Type B pancreatic cell (in vitro differentiated cells): ENCODE data around the gene PNPLA6. TPM values are rescaled to one million over a fixed set of nuclear protein-coding genes. Genes with fewer than 3 reads are reported as not detected.

Source experiments
- DNase-seq: peaks from one replicate; pipeline ENCODE4 v3.0.0; 2021; ENCODE audit warnings: mixed read lengths; ENCODE audit not compliant: unreplicated experiment; ENCODE audit errors: extremely low spot score
- H3K27ac Mint-ChIP-seq: 2 replicates; pipeline ENCODE4 v1.8.0; 2021; ENCODE audit warnings: mild to moderate bottlenecking, mixed read lengths
- H3K27me3 Mint-ChIP-seq: 2 replicates; pipeline ENCODE4 v1.8.0; 2021; ENCODE audit warnings: mixed read lengths
- H3K36me3 Mint-ChIP-seq: 2 replicates; pipeline ENCODE4 v1.8.0; 2021; ENCODE audit warnings: mixed read lengths
- H3K4me1 Mint-ChIP-seq: one replicate; pipeline ENCODE4 v1.8.0; 2021; ENCODE audit warnings: mixed read lengths; ENCODE audit not compliant: unreplicated experiment
- H3K4me3 Mint-ChIP-seq: 2 replicates; pipeline ENCODE4 v1.8.0; 2021; ENCODE audit warnings: mild to moderate bottlenecking, mixed read lengths
- H3K9me3 Mint-ChIP-seq: 2 replicates; pipeline ENCODE4 v1.8.0; 2021; ENCODE audit warnings: mixed read lengths
- total RNA-seq: library from RNA; stranded (reverse); gene quantifications from 2 replicates; pipeline ENCODE4 v1.2.1, GENCODE V29; 2021; ENCODE audit warnings: low replicate concordance
- TF ChIP-seq, protein P1 (sequence below): fragments of 200-600 bp; sonication (generic); conservative IDR thresholded peaks from 2 replicates; pipeline ENCODE4 v1.5.0; 2021; ENCODE audit warnings: antibody characterized with exemption, mild to moderate bottlenecking

PNPLA6 gene
- total RNA-seq, 1 donor from 2014 or later: 84.3 TPM

DNA sequence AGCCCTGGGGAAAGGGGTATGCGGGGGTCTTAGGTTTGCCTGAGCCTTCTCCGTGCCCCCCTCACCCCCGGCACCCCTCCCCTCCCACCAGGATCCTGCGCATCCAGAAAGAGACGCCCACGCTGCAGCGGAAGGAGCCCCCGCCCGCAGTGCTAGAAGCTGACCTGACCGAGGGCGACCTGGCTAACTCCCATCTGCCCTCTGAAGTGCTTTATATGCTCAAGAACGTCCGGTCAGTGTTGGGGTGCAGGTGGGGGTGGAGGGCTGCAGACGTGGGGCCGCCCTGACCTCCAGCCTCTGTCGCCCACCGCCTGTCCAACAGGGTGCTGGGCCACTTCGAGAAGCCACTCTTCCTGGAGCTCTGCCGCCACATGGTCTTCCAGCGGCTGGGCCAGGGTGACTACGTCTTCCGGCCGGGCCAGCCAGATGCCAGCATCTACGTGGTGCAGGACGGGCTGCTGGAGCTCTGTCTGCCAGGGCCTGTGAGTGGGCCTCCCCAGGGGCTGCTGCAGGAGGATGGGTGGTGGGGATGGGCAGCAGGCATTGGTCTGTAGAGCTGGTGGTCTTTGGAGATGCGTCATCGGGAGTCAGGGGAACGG lies 4.4 kb downstream of the PNPLA6 start:
- TF ChIP-seq, protein P1, sequence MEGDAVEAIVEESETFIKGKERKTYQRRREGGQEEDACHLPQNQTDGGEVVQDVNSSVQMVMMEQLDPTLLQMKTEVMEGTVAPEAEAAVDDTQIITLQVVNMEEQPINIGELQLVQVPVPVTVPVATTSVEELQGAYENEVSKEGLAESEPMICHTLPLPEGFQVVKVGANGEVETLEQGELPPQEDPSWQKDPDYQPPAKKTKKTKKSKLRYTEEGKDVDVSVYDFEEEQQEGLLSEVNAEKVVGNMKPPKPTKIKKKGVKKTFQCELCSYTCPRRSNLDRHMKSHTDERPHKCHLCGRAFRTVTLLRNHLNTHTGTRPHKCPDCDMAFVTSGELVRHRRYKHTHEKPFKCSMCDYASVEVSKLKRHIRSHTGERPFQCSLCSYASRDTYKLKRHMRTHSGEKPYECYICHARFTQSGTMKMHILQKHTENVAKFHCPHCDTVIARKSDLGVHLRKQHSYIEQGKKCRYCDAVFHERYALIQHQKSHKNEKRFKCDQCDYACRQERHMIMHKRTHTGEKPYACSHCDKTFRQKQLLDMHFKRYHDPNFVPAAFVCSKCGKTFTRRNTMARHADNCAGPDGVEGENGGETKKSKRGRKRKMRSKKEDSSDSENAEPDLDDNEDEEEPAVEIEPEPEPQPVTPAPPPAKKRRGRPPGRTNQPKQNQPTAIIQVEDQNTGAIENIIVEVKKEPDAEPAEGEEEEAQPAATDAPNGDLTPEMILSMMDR: no peak
- DNase-seq: no peak
- Mint-ChIP-seq H3K27me3 (no peaks in the 10 kb centered on the region), H3K27ac (no peak overlapping the region), H3K36me3 (peaks cover 3% of the 10 kb centered on the region), H3K4me1 (peaks cover 4% of the 10 kb centered on the region), H3K4me3 (no peak overlapping the region), H3K9me3 (no peaks in the 10 kb centered on the region)

- Mint-ChIP-seq H3K4me3 (no peak overlapping the region), H3K27ac (no peak overlapping the region), H3K27me3 (no peaks in the 10 kb centered on the region), H3K9me3 (no peaks in the 10 kb centered on the region), H3K36me3 (peaks cover 5% of the 10 kb centered on the region), H3K4me1 (peaks cover 4% of the 10 kb centered on the region)
- no peak for DNase-seq
- TF ChIP-seq, protein P1: no peak
Measured at GRCh38 chr19:7540761-7541474, 5.4 kb downstream of the PNPLA6 start.

- Mint-ChIP-seq H3K4me3 (no peak overlapping the region), H3K9me3 (no peaks in the 10 kb centered on the region), H3K27me3 (no peaks in the 10 kb centered on the region), H3K4me1 (peaks cover under 1% of the 10 kb centered on the region), H3K36me3 (peaks cover 7% of the 10 kb centered on the region), H3K27ac (no peak overlapping the region)
- TF ChIP-seq, protein P1: no peak
- no peak for DNase-seq
Measured at GRCh38 chr19:7541475-7541824, 5.9 kb downstream of the PNPLA6 start.

DNA sequence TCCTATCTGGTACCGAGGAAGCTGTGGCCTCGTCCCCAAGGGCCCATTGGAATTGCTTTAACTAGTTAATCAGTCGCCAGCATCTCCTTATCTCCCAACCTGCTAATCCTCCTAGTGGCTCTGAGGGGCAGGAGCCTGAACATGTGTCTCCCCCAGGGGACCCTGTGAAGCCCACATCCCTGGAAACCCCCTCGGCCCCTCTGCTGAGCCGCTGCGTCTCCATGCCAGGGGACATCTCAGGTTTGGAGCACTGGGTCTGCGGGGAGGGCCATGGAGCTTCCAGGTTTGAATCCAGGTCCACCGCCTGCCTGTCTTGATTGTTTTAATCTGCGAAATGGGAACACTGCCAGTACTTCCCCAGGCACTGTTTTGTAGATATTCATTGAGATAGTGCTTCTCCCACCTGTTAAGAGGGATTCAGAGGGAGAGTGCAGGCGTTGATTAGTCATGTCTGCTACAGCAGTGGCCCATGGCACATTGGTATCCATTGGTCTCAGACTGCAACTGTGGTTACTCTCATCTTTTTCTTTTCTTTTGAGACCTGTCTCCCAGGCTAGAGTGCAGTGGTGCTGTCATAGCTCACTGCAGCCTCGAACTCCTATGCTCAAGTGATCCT lies 6.4 kb downstream of the PNPLA6 start:
- H3K36me3 Mint-ChIP-seq: peaks cover 7% of the 10 kb centered on the region
- no peak overlapping the region for H3K4me3 Mint-ChIP-seq
- H3K4me1 Mint-ChIP-seq: no peaks in the 10 kb centered on the region
- TF ChIP-seq, protein P1: no peak
- H3K27ac Mint-ChIP-seq: no peak overlapping the region
- no peaks in the 10 kb centered on the region for H3K9me3 Mint-ChIP-seq
- H3K27me3 Mint-ChIP-seq: no peaks in the 10 kb centered on the region
- DNase-seq: no peak

DNA sequence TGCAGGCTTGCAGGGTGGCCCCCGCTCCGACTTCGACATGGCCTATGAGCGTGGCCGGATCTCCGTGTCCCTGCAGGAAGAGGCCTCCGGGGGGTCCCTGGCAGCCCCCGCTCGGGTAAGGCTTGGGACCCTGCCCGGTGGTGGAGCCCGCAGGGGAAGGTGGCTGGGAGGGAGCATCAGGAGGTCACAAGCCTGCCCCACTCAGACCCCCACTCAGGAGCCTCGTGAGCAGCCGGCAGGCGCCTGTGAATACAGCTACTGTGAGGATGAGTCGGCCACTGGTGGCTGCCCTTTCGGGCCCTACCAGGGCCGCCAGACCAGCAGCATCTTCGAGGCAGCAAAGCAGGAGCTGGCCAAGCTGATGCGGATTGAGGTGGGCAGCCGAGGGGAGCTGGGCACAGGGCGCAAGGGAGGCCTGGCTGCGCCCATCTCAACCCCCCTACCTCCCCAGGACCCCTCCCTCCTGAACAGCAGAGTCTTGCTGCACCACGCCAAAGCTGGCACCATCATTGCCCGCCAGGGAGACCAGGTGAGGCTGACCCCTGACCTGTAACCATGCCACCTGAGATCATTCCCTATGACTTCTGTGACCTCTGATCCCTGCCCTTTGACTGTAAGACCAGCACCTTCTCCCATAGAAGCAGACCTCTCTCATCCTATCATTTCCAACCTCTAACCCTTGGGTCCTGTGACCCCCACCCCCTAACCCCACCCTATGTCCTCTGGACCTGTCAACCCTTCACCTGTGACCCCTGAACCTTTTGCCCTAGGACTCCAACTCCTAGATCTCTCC lies 7.2 kb downstream of the PNPLA6 start:
- no peak for DNase-seq
- Mint-ChIP-seq H3K4me1 (no peaks in the 10 kb centered on the region), H3K27ac (no peak overlapping the region), H3K9me3 (no peaks in the 10 kb centered on the region), H3K4me3 (no peak overlapping the region), H3K27me3 (no peaks in the 10 kb centered on the region), H3K36me3 (peaks cover 7% of the 10 kb centered on the region)
- TF ChIP-seq, protein P1: no peak
